A673 (cell line): ENCODE results near the gene DOCK4. TPM values are rescaled to one million over a fixed set of nuclear protein-coding genes. Genes with fewer than 3 reads are reported as not detected.

ENCODE experiments used
- BruUV-seq: library from RNA; stranded (reverse); fragments of 400-500 nt; replicated peaks from 2 replicates; lab custom pipeline; 2021; lab: Mats Ljungman, UMichigan
- CTCF ChIA-PET: fragments of 300-600 bp; sonication (Branson Sonifier 250); formaldehyde crosslinking; loops from one replicate; lab custom pipeline; 2022; ENCODE audit warnings: antibody characterized with exemption; lab: Charles Lee
- POLR2A ChIA-PET: fragments of 300-600 bp; sonication (Branson Sonifier 250); formaldehyde crosslinking; loops from one replicate; lab custom pipeline; 2022; ENCODE audit warnings: antibody characterized with exemption; ENCODE audit not compliant: low non-redundant PET; lab: Charles Lee
- DNase-seq: peaks from one replicate; pipeline ENCODE4 v3.0.0-alpha.2; 2015; ENCODE audit warnings: low spot score
- H3K27ac ChIP-seq: fragments of 200-600 bp; sonication (generic); 2 replicates; pipeline ENCODE4 v1.5.1; 2016; ENCODE audit warnings: mixed run types, low read depth, mild to moderate bottlenecking, mixed read lengths, antibody characterized with exemption, low read length; ENCODE audit not compliant: poor library complexity, severe bottlenecking
- H3K27me3 ChIP-seq: fragments of 200-600 bp; sonication (generic); replicated peaks from 2 replicates; pipeline ENCODE4 v1.6.1; 2017; ENCODE audit warnings: mixed run types, low read depth, mild to moderate bottlenecking, mixed read lengths, antibody characterized with exemption, low read length; ENCODE audit not compliant: insufficient read depth, poor library complexity
- H3K36me3 ChIP-seq: fragments of 200-600 bp; sonication (generic); 2 replicates; pipeline ENCODE4 v1.6.1; 2016; ENCODE audit warnings: mixed run types, mild to moderate bottlenecking, mixed read lengths, antibody characterized with exemption, low read length; ENCODE audit not compliant: insufficient read depth, poor library complexity, severe bottlenecking
- H3K4me1 ChIP-seq: fragments of 200-600 bp; sonication (generic); 2 replicates; pipeline ENCODE4 v1.6.1; 2017; ENCODE audit warnings: mixed run types, mild to moderate bottlenecking, mixed read lengths, antibody characterized with exemption, low read length; ENCODE audit not compliant: insufficient read depth, poor library complexity, severe bottlenecking
- H3K4me3 ChIP-seq: fragments of 200-600 bp; sonication (generic); 2 replicates; pipeline ENCODE4 v1.5.1; 2016; ENCODE audit warnings: low read depth, mixed run types, mild to moderate bottlenecking, mixed read lengths, low read length; ENCODE audit not compliant: poor library complexity, severe bottlenecking
- H3K9me3 ChIP-seq: fragments of 200-600 bp; sonication (generic); 2 replicates; pipeline ENCODE4 v1.6.1; 2016; ENCODE audit warnings: mixed run types, low read depth, mild to moderate bottlenecking, mixed read lengths, antibody characterized with exemption, low read length; ENCODE audit not compliant: poor library complexity, severe bottlenecking
- EZH2 ChIP-seq: fragments of 200-600 bp; sonication (generic); IDR thresholded peaks from 2 replicates; pipeline ENCODE4 v1.6.1; 2017; ENCODE audit warnings: borderline replicate concordance, low read depth, mild to moderate bottlenecking, mixed read lengths, antibody characterized with exemption, low read length; ENCODE audit not compliant: poor library complexity, severe bottlenecking
- intact Hi-C: fragments of 100-400 bp; cut with micrococcal nuclease; formaldehyde crosslinking; loops from one replicate; pipeline ENCODE4 v1.10.0; 2022; ENCODE audit not compliant: unreplicated experiment
- total RNA-seq: library from RNA; stranded (reverse); gene quantifications from 2 replicates; pipeline ENCODE4 v1.2.3, GENCODE V29; 2021
- TF ChIP-seq, protein P1 (sequence below): fragments of 300-800, 200-600 bp; sonication (generic); conservative IDR thresholded peaks from 2 replicates; pipeline ENCODE4 v1.5.1; 2017; ENCODE audit warnings: low read depth, mild to moderate bottlenecking, antibody characterized with exemption, low read length, moderate library complexity, mixed read lengths

Gene DOCK4
- total RNA-seq, 1 experiment from 2014 or later, result 28.5 TPM

DNA sequence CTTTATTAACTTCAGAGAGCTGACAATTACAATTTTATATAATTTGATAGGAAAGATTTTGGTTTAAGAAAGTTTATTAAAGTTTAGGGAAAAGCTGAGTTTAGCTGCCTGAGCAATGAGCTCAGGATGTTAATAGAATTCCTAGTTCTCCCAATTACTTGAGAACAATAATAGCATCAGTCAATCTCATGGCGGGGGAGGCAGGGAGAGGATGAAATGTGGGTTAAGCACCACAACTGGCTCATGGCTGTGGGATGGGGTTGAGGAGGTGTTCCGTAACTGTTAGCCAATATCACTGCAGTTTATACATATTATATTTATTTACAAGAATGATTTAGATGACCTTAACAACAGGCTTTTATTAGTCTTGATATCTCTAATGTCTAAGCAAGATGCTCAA is 377.0 kb downstream of the DOCK4 start:
- peaks cover 21% of the 10 kb centered on the region for H3K4me1 ChIP-seq
- H3K27ac ChIP-seq, result no peak overlapping the region
- BruUV-seq, result no TSS peak
- H3K9me3 ChIP-seq, result no peaks in the 10 kb centered on the region
- no peaks in the 10 kb centered on the region for H3K27me3 ChIP-seq
- H3K36me3 ChIP-seq, result no peaks in the 10 kb centered on the region
- H3K4me3 ChIP-seq, result no peak overlapping the region
- CTCF ChIA-PET, result no interaction called here
- no peak for DNase-seq
- TF ChIP-seq EZH2, result no peak
- TF ChIP-seq, protein P1, sequence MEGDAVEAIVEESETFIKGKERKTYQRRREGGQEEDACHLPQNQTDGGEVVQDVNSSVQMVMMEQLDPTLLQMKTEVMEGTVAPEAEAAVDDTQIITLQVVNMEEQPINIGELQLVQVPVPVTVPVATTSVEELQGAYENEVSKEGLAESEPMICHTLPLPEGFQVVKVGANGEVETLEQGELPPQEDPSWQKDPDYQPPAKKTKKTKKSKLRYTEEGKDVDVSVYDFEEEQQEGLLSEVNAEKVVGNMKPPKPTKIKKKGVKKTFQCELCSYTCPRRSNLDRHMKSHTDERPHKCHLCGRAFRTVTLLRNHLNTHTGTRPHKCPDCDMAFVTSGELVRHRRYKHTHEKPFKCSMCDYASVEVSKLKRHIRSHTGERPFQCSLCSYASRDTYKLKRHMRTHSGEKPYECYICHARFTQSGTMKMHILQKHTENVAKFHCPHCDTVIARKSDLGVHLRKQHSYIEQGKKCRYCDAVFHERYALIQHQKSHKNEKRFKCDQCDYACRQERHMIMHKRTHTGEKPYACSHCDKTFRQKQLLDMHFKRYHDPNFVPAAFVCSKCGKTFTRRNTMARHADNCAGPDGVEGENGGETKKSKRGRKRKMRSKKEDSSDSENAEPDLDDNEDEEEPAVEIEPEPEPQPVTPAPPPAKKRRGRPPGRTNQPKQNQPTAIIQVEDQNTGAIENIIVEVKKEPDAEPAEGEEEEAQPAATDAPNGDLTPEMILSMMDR, result no peak
- POLR2A ChIA-PET, result no interaction called here
- intact Hi-C loops, result no loop called here

DNA sequence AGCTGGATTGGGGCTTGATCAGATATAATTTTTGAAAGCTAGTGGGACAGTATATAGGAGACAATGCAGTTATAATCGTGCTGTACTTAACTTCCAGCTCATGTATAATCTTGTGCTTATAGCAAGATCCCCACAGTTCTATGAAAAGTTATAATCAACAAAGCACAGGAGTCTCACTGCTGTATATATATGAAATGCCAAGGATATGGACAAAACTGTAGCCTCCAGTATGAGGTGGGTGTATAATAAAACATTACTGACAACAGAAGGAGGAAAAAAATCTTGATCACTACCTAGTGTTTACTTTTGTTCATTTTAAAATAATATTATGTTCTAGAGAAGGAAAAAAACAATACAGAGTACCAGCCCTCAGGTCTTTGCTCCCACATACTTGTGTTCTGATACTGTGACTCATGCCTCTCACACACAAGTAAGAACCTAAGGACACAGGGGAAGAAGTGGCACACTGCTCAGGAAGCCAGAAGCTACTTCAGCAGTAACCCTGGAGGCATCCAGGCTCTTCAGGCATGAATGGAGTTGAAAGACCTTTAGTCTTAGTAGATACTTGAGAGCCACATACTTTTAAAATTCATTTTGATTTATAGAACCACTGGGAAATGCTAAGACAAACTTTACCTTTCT is 378.2 kb downstream of the DOCK4 start:
- peaks cover 9% of the 10 kb centered on the region for H3K4me1 ChIP-seq
- ChIA-PET CTCF (no interaction called here), POLR2A (interaction anchor here (0.6 kb wide), 1 partner anchor 637 kb away, joined by 3 read pairs; no protein-coding TSS in a partner anchor)
- no peak overlapping the region for H3K4me3 ChIP-seq
- H3K27ac ChIP-seq, result no peak overlapping the region
- no peaks in the 10 kb centered on the region for H3K9me3 ChIP-seq
- TF ChIP-seq, protein P1, result no peak
- TF ChIP-seq EZH2, result no peak
- peak; percentile 14 for DNase-seq
- no TSS peak for BruUV-seq
- H3K27me3 ChIP-seq, result no peaks in the 10 kb centered on the region
- intact Hi-C loops, result no loop called here
- no peaks in the 10 kb centered on the region for H3K36me3 ChIP-seq

DNA sequence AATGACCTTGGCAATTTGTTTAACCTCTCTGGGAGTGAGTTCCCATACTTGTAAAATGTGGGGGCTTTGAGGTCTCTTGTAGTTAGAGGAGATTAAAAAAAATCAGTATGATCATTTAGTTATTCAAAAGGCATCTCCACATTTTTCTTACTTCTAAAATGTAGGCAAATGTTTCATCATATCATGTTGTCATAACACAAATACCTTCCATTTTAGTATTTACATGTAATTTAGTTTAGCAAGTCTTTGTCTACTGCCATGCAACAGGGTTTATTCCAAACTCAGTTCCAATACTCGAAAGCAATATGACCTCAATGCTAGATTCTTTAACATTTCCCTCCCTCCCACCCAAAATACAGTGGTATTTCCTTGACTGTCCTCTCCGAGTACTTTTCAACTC is 381.2 kb downstream of the DOCK4 start:
- TF ChIP-seq, protein P1, result no peak
- no peak for TF ChIP-seq EZH2

More for the DNA sequence above, 381.2 kb downstream of the DOCK4 start:
- BruUV-seq, result no TSS peak
- Histone ChIP-seq H3K36me3 (no peaks in the 10 kb centered on the region), H3K4me1 (no peaks in the 10 kb centered on the region), H3K27me3 (no peaks in the 10 kb centered on the region), H3K9me3 (no peaks in the 10 kb centered on the region), H3K27ac (no peak overlapping the region), H3K4me3 (no peak overlapping the region)
- ChIA-PET CTCF (no interaction called here), POLR2A (no interaction called here)
- no peak for DNase-seq
- intact Hi-C loops, result no loop called here
